GM21423 (cell line): ENCODE measurements around the gene GALNT13.

ENCODE experiments used
- ATAC-seq: cut with Tn5 transposase; IDR thresholded peaks from one replicate; pipeline ENCODE4 v1.9.1; 2021; ENCODE audit warnings: mild to moderate bottlenecking, moderate library complexity; ENCODE audit not compliant: unreplicated experiment

The GALNT13 gene

GRCh38 chr2:153871231-153872221 is at the start of gene GALNT13:
Gene GALNT13, plus strand, starts transcription at chr2:153871922.
- no peak for ATAC-seq

- no peak for ATAC-seq
Observed at GRCh38 chr2:153823880-153824279, 47.8 kb upstream of the GALNT13 start.

- no peak for ATAC-seq
Observed at GRCh38 chr2:153828335-153828734, 43.4 kb upstream of the GALNT13 start.

- ATAC-seq, result no peak
Observed at GRCh38 chr2:153834662-153835061, 37.1 kb upstream of the GALNT13 start.

GRCh38 chr2:153858250-153858649 is 13.5 kb upstream of the GALNT13 start:
- ATAC-seq, result no peak

- ATAC-seq, result no peak
Observed at GRCh38 chr2:153864022-153864421, 7.7 kb upstream of the GALNT13 start.

GRCh38 chr2:153866595-153866994 is 5.1 kb upstream of the GALNT13 start:
- no peak for ATAC-seq

GRCh38 chr2:153870308-153870707 is 1.4 kb upstream of the GALNT13 start:
- no peak for ATAC-seq

DNA sequence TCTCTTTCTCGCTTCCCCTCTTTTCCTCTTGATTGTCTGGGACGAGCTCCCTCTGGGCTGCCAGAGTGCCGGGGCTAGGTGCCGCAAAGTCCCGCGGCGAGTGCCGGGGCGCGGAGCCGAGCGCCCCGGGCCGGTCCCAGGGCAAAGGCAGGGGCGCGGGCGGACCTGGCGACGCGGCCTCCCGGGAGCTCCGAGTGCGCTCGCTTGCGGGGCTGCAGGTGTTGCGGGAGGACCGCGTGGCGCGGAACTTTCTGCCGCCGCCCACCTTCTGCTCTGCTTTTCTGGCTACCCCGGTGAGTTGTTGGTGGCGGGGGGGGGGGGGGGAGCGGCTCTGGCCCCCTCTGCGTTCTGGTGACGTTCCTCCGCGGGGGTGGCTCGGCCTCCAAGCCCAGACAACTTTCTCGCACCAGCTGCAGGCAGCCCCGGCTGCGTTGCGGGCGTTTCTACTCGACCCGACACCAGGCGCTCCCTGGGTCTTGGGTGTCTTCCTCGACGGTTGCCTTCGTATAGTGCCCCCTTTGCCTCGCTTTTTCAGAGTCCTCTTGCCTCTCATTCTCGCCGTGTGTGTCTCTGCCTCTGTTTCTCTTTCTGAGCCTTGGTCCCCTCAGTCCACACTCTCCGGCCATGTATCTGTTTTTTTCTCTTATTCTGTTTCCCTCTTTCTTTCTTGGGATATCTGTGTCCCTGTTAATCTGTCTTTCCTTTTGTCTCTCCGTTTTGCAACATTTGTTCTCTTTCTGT is 759 bp downstream of the GALNT13 start:
- no peak for ATAC-seq

- ATAC-seq, result no peak
Observed at GRCh38 chr2:153873052-153874048, 1.6 kb downstream of the GALNT13 start.

DNA sequence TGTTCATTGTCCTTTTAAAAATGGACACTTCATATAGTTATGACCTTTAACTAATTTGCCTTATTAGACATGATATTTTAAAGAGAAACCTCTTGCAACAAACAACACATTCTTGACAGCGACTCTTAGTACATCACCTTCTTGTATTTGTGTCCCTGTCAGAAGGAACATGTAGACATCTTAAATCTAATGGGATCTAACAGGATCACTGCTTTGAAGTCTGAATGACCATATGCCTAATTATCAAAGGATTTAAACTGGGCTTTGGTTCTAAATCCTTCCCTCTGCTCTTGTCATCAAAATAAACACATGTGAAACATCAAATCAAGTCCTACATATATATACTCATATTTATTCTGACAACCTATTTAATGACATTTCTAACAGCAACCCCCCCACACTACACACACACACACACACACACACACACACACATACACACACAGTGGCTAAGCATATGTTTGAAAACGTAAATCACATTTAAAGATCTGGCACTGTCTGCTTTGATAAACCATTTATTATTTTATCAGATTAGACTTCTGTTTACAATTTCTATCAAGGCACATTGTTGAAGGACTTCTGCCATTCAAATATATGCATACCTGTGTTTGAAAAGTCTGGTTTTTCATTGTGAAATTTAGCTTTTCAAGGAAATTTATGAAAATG is 4.2 kb downstream of the GALNT13 start:
- ATAC-seq, result no peak

GRCh38 chr2:153880926-153881325 is 9.2 kb downstream of the GALNT13 start:
- no peak for ATAC-seq

GRCh38 chr2:153886833-153887232 is 15.1 kb downstream of the GALNT13 start:
- ATAC-seq, result no peak

- no peak for ATAC-seq
Observed at GRCh38 chr2:153890576-153890975, 18.9 kb downstream of the GALNT13 start.

DNA sequence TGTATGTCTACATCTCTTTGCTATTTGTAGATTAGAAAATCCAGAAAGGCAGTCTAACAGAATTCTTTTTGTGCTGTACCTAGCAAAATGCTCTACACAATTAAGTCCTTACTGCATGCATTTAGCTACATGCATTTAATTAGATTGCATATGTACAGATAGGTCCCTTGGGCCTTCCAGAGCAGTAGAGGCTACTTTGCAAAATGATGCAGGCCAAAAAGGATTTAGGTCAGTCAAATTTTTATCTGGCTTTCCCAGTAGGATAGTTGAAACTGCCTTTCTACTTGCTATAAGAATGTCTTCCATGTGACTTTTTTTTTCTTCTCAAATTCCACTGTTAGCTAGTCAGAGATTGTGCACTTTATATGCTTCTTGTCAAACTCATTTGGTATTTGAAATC is 19.3 kb downstream of the GALNT13 start:
- ATAC-seq, result no peak

GRCh38 chr2:153912798-153913396 is 41.2 kb downstream of the GALNT13 start:
- ATAC-seq, result no peak

- no peak for ATAC-seq
Observed at GRCh38 chr2:153917570-153917969, 45.8 kb downstream of the GALNT13 start.

- ATAC-seq, result no peak
Observed at GRCh38 chr2:153935511-153935910, 63.8 kb downstream of the GALNT13 start.

DNA sequence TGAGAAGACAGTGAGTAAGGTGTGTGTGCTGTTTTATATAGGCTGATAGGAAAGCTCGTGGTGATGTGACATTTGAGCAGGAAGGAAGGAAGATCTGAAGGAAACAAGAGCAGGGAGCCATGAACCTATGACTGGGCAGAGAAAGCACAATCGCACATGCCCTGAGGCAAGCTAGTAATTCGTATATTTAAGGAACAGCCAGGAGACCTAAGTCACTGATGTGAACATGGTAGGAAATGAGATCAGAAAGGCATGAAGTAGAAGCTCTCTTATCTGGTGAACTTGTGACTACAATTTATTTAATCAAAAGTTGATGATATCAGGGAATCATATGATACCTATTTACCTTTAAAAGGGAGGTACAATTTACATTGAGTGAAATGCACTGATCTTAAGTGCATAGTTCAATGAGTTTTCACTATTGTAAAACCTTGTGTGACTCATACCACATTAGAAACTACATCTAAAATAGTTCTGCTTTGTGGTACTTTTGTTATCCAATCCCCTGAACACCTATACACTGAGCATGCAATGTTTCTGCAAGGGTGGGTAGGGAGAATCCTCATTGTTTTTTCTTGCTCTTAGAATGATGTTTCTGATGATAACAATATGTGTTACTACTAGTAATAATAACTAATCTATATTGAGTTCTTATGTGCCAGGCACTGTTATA is 67.5 kb downstream of the GALNT13 start:
- ATAC-seq, result no peak
